HG03565 (cell line): ENCODE data around the gene PYCR2.

Experiments
- ATAC-seq: cut with Tn5 transposase; IDR thresholded peaks from one replicate; pipeline ENCODE4 v1.9.1; 2021; ENCODE audit warnings: mild to moderate bottlenecking, moderate library complexity; ENCODE audit not compliant: unreplicated experiment

Gene PYCR2

DNA sequence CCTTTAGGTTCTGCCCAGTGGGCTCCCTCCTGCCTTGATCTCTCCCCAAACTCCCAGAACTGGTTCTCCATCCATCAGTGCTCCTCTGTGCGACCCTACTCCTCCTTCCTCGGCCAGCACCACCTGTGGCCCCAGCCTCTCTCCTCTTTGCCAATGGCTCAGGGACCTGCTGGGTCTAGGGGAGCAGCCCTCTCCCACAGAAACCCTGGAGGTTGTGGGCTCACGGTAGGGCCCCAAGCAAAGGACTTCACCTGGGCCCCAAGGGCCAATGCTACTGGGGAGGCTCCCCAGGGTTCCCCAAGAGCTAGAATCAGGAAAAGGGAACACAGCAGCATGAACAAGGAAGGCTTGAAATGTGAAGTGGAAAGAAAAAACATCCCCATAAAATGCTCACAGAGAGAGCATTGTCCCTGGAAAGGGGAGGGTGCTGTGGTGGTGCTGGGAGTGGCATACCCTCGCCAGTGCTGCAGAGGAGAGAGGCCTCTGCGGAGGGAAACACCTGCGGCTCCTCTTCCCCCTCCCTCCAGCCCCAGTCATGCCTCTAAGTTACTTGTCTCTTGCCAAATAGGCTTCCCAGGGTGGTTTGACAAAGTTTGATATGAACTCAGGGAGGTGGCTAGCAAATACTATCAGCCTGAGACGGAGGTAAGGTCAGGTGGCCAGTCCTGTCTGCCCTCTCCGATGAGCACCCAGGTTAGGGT is 44.4 kb downstream of the PYCR2 start:
- ATAC-seq: no peak

DNA sequence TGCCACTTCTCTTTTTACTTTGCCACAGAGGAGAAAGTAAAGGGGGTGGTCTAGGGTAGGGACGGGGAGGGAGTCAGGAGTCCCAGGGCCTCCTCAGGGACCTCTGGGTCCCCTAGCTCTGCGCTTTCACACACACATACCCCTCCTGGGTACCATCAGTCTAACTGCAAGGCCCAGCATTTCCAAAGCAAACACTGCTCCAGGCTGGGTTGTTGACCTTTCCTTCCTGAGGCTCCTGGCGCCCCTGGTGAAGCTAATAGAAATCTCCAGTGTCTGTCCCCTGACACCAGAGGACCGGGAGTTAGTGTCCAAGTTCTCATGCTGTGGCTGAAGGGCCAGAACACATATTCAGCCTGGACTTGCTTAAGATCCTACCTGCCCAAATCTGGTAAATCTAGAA is 45.8 kb downstream of the PYCR2 start:
- no peak for ATAC-seq

- no peak for ATAC-seq
Observed at GRCh38 chr1:225877580-225877979, 46.5 kb downstream of the PYCR2 start.

- no peak for ATAC-seq
Observed at GRCh38 chr1:225876900-225877510, 47.0 kb downstream of the PYCR2 start.

DNA sequence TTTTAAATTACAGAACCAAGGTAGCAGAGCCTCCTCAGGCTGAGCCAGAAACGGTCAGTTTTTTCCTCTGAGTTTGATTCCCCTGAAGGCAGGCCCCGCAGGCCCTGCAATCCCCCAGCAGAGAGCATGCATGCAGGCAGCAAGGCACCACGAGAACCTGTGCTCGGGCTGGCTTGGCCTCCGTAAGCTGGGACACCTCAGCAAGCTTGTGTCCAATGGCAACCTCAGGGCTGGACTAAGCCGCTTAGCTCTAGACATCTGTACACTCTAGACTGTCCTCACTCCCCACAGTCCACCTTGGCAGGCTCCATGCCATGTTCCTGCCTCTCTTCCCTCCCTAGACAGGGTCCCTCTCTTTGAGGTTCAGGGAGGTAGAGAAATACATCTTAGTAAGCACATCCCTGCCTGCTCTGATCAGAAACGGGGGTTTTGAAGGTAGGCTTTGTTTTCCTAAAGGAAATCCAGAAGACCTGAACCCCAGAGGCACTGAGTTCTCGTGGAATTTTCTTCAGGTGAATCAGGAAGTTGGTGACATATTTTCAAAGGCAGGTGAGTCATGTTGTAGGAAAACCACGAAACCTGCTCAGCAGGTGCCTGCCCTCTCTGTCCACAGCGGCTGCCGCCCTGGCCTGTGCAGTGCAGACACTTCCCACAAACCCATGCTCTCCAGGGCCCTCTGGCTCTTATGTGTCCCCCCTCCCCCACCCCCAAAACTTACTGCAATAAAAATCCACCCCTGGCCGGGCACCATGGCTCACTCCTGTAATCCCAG is 48.8 kb downstream of the PYCR2 start:
- no peak for ATAC-seq

- no peak for ATAC-seq
Observed at GRCh38 chr1:225874431-225874830, 49.6 kb downstream of the PYCR2 start.

DNA sequence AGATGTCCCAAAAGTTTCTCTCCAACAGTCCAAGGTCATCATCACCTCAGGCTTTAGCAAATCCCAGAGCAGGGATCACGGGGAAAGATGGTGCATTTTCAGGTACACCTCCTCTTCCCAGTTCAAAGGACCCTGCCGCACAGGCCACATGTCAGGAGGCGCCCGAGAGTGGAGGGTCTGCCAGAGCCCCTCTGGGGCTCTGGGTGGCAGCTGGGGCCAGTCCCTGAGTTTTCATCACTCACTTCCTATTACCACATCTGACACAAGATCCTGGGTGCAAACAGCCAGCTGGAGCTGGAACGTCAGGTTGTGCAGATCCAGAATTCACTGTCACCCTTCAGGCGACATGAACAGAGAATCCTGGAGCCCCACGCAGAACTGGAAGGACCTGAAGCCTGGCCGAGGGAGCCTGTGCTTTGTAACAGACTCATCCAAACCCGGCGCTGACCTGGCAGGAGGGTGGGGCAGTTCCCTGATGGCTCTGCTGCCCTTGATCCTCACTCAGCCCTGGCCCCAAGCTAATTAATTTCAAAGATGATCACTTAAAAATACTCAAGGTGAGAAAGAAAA is 50.7 kb downstream of the PYCR2 start:
- no peak for ATAC-seq

- ATAC-seq: no peak
Observed at GRCh38 chr1:225872075-225872430, 52.0 kb downstream of the PYCR2 start.

DNA sequence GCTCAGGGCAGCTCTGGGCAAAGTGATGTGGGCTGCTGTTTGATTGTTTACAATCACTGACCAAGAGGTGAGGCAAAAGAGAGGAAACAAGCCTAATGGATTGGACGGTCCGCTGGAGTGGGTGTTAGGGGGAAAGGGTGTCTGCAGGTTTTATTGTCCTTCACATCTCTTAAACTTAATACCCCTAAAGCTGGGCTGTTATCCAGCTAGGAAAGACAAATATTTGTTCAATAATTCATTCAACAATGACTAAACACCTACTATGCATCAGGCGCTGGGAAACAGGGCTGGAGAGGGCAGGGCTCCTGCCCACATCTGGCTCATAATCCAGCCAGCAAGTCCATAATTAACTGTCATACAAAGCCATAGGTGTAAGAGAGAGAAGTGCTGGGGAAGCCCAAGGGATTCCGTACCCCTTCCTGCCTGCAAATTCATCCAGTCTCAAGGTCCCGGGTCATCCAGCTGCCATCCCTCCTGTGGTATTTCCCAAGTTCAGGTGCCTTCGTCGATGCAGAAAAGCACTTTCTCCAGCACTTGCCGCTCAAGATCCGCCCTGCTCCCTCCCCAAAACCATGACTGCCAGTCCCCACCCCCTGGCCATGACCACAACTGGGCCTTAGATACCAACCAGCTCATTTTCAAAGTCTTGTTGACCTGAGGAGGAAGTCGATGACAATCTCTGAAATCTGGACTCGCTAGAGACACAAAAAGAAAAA is 52.5 kb downstream of the PYCR2 start:
- ATAC-seq: no peak

DNA sequence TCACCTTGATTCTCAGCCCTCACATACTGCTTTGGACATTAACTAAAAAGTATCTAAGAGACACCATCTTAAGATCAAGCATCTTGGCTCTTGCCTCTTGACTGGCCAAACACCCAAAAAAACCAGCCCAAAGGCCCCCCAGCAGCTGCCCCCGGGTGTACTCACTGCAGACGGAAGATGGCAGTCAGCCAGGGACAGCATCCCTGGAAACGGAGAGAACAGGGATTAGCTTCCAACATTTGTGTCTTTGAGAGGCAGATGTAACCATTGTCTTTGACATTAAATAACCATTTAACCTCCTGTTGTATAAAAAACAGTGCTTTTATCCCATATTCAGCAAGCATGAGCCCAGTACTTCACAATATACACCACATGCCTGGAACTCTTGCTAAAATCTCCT is 53.1 kb downstream of the PYCR2 start:
- ATAC-seq: no peak
